A549 treated with RU486 at 1 μM for 4 hours (cell line): ENCODE data around the gene MR1. TPM values are rescaled to one million over a fixed set of nuclear protein-coding genes. Genes with fewer than 3 reads are reported as not detected.

Experiments
- total RNA-seq: library from RNA; stranded (reverse); fragments of 200-300 nt; extraction: Qiagen RNA extraction; gene quantifications from 5 replicates; pipeline ENCODE4 v1.2.3, GENCODE V29; 2022; ENCODE audit warnings: low read depth

The MR1 gene
- 6.4 to 8.4 TPM (median 6.7 TPM) in 5 replicates for total RNA-seq

DNA sequence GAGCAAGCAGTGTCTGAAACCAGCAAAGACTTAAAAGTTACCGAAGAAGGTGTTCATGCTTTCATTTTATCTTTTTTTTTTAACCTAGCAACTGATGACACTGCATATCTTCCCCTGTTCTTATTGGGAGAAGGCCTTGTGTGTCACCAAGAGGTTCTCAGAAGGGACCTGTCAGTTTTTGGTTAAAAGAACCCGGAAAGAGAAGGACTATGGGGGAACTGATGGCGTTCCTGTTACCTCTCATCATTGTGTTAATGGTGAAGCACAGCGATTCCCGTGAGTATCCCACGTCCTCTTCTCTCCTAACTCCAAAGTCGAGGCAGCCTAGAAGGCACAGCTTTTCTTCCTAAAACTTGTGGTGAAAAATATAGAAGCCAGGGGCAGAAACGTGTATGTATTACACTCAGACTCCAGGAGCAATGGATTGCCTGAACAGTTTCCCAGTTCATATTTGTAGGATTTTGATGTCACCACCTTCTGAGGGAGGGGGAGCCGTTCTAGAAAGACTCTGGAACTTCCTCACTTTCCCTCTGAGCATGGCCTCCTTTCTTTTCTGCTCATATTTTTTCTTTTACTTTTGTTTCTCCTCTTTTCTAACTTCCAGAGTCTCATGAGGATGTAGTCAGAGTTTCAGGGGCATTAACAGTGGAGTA lies at the start of gene MR1:
Gene MR1 (plus strand): TSS at position 185 of the 653 bp plus-strand sequence. CDS start 25 bp downstream, at position 210.

DNA sequence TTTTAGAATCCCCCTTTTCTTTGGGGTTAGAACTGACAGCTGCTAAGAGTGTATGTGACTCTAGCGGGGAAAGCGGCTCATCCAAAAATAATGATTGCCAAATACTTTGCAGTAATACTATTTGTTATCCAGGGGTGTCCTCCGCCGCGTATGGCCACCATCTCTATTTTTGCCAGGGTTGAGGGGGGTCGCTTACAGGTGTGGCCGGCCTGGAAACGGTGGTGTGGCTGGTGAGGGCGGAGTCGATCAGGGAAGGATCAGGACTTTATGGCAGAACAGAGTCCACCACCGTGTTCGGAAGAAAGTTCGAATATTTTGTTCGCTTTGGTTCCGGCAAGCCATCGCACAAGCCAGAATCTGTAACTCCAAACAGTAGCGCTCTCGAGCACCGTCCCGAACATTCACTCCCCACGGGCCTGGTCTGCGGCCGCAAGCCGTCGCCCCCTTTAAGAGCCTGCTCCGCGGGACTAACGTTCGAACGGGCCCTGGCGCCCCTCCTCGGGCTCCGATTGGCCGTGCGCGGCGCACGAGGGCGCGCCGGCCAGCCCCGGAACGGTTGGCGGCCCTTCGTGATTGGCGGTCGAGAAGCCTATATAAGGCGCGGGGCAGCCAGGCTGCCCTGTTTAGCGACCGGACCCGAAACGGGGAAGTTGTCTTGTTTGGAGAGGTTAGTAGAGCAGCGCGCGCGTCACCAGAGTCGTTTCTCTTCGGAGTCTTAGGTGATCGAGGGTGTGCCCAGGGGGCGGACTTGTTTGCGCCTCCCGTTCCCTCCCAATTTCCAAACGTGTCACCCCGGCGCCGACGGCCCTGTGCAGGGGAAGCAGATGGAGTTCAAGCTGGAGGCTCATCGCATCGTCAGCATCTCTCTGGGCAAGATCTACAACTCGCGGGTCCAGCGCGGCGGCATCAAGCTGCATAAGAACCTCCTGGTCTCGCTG lies 54.6 kb downstream of the MR1 start, which contains the start of gene IER5:
Gene IER5 (plus strand): TSS at position 622 of the 938 bp plus-strand sequence. CDS start 203 bp downstream, at position 825.

Other genes with a start within 250 kb of the MR1 start
- 0.26 to 1.1 TPM (median 0.92 TPM) in 5 replicates for gene KIAA1614, start 121.1 kb upstream of the MR1 start, total RNA-seq
- gene STX6, start 11.1 kb upstream of the MR1 start, total RNA-seq: 12.4 to 15.7 TPM (median 15.1 TPM) in 5 replicates
- 35.6 to 56.2 TPM (median 54.2 TPM) in 5 replicates for gene IER5, start 54.7 kb downstream of the MR1 start, total RNA-seq